ENCODE results near the gene SLC51B. TPM values are rescaled to one million over a fixed set of nuclear protein-coding genes. Genes with fewer than 3 reads are reported as not detected.

SLC51B gene
- total RNA-seq, 1 donor from 2014 or later, result not detected

DNA sequence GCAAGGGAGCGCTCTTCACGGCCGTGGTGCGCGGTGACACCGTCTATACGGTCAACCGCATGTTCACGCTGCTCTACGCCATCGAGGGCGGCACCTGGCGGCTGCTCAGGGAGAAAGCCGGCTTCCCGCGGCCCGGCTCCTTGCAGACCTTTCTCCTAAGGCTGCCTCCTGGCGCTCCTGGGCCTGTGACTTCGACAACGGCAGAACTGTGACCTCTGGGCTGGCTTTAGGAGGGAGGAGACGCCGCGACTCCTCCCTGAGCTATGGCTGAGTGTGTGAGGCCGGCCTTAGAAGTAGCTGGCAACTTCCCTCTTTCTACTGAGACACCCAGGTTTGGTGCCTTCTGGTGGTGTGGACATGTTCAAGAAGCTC, 32.8 kb downstream of the SLC51B start:
- TF ChIP-seq, protein P1, sequence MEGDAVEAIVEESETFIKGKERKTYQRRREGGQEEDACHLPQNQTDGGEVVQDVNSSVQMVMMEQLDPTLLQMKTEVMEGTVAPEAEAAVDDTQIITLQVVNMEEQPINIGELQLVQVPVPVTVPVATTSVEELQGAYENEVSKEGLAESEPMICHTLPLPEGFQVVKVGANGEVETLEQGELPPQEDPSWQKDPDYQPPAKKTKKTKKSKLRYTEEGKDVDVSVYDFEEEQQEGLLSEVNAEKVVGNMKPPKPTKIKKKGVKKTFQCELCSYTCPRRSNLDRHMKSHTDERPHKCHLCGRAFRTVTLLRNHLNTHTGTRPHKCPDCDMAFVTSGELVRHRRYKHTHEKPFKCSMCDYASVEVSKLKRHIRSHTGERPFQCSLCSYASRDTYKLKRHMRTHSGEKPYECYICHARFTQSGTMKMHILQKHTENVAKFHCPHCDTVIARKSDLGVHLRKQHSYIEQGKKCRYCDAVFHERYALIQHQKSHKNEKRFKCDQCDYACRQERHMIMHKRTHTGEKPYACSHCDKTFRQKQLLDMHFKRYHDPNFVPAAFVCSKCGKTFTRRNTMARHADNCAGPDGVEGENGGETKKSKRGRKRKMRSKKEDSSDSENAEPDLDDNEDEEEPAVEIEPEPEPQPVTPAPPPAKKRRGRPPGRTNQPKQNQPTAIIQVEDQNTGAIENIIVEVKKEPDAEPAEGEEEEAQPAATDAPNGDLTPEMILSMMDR (IDR thresholded peaks at IDR 0.05; ENCODE audit: insufficient read depth, low read length, severe bottlenecking), result peak; percentile 78
- DNase-seq (ENCODE audit: low read depth) (peak; percentile 26), FAIRE-seq (no peak)
- Histone ChIP-seq H3K27me3 (ENCODE audit: control insufficient read depth, insufficient read depth, low read length) (no peaks in the 10 kb centered on the region), H3K36me3 (ENCODE audit: control insufficient read depth, insufficient read depth, low read length) (no peaks in the 10 kb centered on the region), H3K4me3 (ENCODE audit: low read depth, low read length) (no peak overlapping the region)

DNA sequence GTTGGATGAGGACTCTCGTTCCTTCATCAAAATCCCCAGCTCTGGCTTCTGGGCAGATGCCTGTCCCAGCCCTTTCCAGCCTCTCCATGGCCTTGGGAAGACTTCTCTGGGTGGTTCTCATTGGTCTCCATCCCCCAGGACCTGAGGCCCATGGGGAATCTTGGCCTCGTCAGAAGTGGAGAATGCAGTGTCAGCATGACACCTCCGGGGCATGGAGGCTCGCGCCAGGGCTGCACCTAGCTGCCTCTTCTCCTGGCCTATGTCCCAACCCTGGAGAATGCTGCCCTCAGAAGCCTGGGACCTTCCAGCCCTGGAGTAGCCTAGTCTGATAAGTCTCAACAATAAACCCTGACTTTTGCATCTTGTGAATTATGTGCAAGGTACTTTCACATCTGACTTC, 34.4 kb downstream of the SLC51B start:
- no peaks in the 10 kb centered on the region for H3K36me3 ChIP-seq (ENCODE audit: control insufficient read depth, insufficient read depth, low read length)
- DNase-seq (ENCODE audit: low read depth) (no peak), FAIRE-seq (no peak)
- no peaks in the 10 kb centered on the region for H3K27me3 ChIP-seq (ENCODE audit: control insufficient read depth, insufficient read depth, low read length)
- TF ChIP-seq, protein P1 (IDR thresholded peaks at IDR 0.05; ENCODE audit: insufficient read depth, low read length, severe bottlenecking), result no peak
- no peak overlapping the region for H3K4me3 ChIP-seq (ENCODE audit: low read depth, low read length)

DNA sequence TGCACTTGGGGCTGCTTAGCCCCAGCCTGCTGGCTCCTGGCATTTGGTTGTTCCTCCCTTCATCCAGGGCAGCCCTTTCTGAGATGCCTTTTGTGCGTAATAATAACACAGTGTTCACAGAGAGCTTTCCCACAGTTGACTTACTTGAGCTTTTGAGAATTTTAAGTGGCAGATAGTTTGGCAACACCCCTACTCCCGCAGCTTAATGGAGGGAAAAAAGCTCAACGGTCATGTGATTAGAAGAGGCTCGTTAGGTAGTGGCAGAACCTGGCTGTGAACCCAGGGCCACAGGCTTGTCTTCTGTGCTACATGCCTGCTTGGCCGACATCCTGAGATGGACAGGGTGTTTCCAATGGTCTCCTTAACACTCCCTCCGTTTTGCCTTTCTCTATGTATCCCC, 36.1 kb downstream of the SLC51B start:
- no peak for FAIRE-seq
- DNase-seq (ENCODE audit: low read depth), result no peak
- Histone ChIP-seq H3K4me3 (ENCODE audit: low read depth, low read length) (no peak overlapping the region), H3K27me3 (ENCODE audit: control insufficient read depth, insufficient read depth, low read length) (no peaks in the 10 kb centered on the region), H3K36me3 (ENCODE audit: control insufficient read depth, insufficient read depth, low read length) (no peaks in the 10 kb centered on the region)
- TF ChIP-seq, protein P1 (IDR thresholded peaks at IDR 0.05; ENCODE audit: insufficient read depth, low read length, severe bottlenecking), result no peak

DNA sequence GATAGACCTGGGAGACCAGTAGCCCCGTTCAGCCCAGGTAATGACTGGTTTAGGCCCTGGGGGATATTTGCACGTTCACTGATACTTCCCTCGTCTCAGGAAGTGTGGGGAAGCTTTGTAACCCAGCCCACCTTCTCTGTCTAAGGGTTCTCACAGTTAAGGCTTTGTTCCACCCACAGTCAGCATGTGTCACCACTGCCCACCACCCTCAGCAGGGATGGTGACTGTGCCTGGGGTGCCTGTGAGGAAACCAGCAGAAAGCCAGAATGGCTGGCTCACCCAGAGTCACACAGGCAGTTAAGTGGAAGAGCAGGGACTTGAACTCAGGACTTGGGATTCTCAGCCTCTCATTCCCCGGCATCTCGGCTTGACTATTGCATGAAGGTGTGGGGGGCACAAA, 36.6 kb downstream of the SLC51B start:
- no peaks in the 10 kb centered on the region for H3K36me3 ChIP-seq (ENCODE audit: control insufficient read depth, insufficient read depth, low read length)

DNA sequence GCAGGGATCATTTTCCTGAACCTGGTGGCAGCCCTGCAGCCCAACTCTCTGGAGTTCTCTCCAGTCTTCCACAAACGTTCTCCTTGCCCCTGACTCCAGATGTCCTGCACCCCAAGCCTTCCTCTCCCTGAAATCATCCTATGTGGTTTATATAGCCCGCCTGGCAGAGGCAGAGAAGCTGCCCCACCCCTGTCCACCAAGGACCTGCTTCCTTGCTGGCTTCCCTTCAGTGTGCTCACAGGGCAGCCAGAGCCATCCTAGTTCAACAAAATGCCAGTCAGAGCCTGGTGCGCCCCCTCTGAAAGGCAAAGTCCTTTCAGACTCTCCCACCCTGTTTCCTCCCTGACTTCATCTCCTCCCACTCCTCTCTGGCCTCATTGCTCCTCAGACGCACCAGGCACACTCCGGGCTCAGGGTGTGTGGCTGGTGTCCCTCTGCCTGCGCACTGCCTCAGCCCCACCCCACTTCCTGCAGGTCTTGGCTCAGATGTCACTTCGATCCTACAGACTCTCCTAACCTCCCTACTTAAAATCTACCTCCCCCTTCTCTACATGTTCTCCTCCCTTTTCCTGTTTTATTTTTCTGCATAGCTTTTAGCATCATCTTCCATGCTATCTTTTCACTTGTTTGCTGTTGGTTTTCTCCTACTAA, 37.2 kb downstream of the SLC51B start:
- Histone ChIP-seq H3K4me3 (ENCODE audit: low read depth, low read length) (no peak overlapping the region), H3K27me3 (ENCODE audit: control insufficient read depth, insufficient read depth, low read length) (no peaks in the 10 kb centered on the region), H3K36me3 (ENCODE audit: control insufficient read depth, insufficient read depth, low read length) (no peaks in the 10 kb centered on the region)
- FAIRE-seq (no peak), DNase-seq (ENCODE audit: low read depth) (peak; percentile 46)
- TF ChIP-seq, protein P1 (IDR thresholded peaks at IDR 0.05; ENCODE audit: insufficient read depth, low read length, severe bottlenecking), result no peak

More for the DNA sequence above, 36.6 kb downstream of the SLC51B start:
- DNase-seq (ENCODE audit: low read depth) (peak; percentile 91), FAIRE-seq (peak; percentile 97)
- no peak overlapping the region for H3K4me3 ChIP-seq (ENCODE audit: low read depth, low read length)
- H3K27me3 ChIP-seq (ENCODE audit: control insufficient read depth, insufficient read depth, low read length), result no peaks in the 10 kb centered on the region
- TF ChIP-seq, protein P1 (IDR thresholded peaks at IDR 0.05; ENCODE audit: insufficient read depth, low read length, severe bottlenecking), result no peak

DNA sequence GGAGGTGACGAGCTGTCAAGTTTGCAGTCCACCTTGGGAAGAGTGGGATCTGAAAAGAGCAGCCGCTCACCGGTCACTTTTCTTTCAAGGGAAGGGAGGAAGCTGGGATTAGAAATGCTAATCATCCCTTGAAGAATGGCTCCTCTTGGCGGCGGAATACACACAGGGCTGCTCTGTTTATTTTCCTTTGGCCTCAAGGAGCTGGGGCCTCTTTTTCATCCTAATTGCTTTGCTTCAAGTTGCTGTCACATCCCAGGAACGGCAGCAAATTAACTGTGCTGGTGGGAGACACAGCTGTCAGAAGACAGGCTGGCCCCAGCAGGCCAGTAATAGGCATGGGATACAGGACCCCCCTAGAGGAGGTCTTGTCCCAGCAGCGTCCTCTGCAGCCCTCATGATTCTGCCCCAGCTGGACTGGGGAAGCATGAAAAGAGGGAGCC, 38.1 kb downstream of the SLC51B start:
- H3K36me3 ChIP-seq (ENCODE audit: control insufficient read depth, insufficient read depth, low read length), result no peaks in the 10 kb centered on the region
- H3K27me3 ChIP-seq (ENCODE audit: control insufficient read depth, insufficient read depth, low read length), result no peaks in the 10 kb centered on the region
- FAIRE-seq (no peak), DNase-seq (ENCODE audit: low read depth) (no peak)
- H3K4me3 ChIP-seq (ENCODE audit: low read depth, low read length), result no peak overlapping the region
- TF ChIP-seq, protein P1 (IDR thresholded peaks at IDR 0.05; ENCODE audit: insufficient read depth, low read length, severe bottlenecking), result peak; percentile 15
